K562 (cell line): ENCODE data around the gene TNRC6B. TPM values are rescaled to one million over a fixed set of nuclear protein-coding genes. Genes with fewer than 3 reads are reported as not detected.

Source experiments
- ARNT ChIP-seq, 2 experiments: fragments of 450-650 bp; IDR thresholded peaks; 2 replicates each; pipeline ENCODE4 v1.6.1; 2016; ENCODE audit warnings: mild to moderate bottlenecking in 1 of 2
- EHMT2 ChIP-seq: fragments of 450-650 bp; IDR thresholded peaks from 2 replicates; pipeline ENCODE4 v1.6.1; 2018; ENCODE audit warnings: antibody characterized with exemption
- EP400 ChIP-seq: fragments of 450-650 bp; IDR thresholded peaks from 2 replicates; pipeline ENCODE4 v1.6.1; 2017; ENCODE audit warnings: antibody characterized with exemption, mild to moderate bottlenecking, moderate library complexity
- FOXA1 ChIP-seq: fragments of 450-650 bp; IDR thresholded peaks from 2 replicates; pipeline ENCODE4 v1.6.1; 2016; ENCODE audit warnings: mild to moderate bottlenecking, borderline replicate concordance
- GABPB1 ChIP-seq: sonication (generic); formaldehyde crosslinking; IDR thresholded peaks from 2 replicates; pipeline ENCODE4 v1.8.0; 2022; ENCODE audit warnings: mild to moderate bottlenecking, missing genetic modification reagents
- JUND ChIP-seq, 2 experiments: IDR thresholded peaks; 2 replicates in 1 of 2; 3 replicates in 1 of 2; pipeline ENCODE4 v1.6.1; 2011; ENCODE audit warnings: borderline replicate concordance in 2 of 2, low read depth in 2 of 2, low read length in 2 of 2, improper control_type of control experiment in 1 of 2, missing biosample characterization in 1 of 2, missing genetic modification characterization in 1 of 2, missing genetic modification reagents in 1 of 2
- MBD2 ChIP-seq: sonication (generic); IDR thresholded peaks from 2 replicates; pipeline ENCODE4 v1.6.1; 2016; ENCODE audit warnings: low read depth, borderline replicate concordance
- NCOA6 ChIP-seq: fragments of 450-650 bp; IDR thresholded peaks from 2 replicates; pipeline ENCODE4 v1.6.1; 2017; ENCODE audit warnings: mild to moderate bottlenecking
- NR2C2 ChIP-seq, 2 experiments: fragments of 200-800 bp in 1 of 2; sonication (Bioruptor generic) in 1 of 2; sonication (generic) in 1 of 2; formaldehyde crosslinking in 1 of 2; IDR thresholded peaks; 2 replicates each; pipeline versions ENCODE4 v1.6.1 to v1.8.0; 2016 to 2022; ENCODE audit warnings: mild to moderate bottlenecking in 1 of 2, missing compliant biosample characterization in 1 of 2, missing genetic modification characterization in 1 of 2, missing genetic modification reagents in 1 of 2
- PHF8 ChIP-seq: fragments of 200-600 bp; sonication (generic); IDR thresholded peaks from 2 replicates; pipeline ENCODE4 v1.6.1; 2012; ENCODE audit warnings: mixed run types, mild to moderate bottlenecking, inconsistent platforms, low read length, moderate library complexity, borderline replicate concordance
- POLR2B ChIP-seq: fragments of 450-650 bp; IDR thresholded peaks from 2 replicates; pipeline ENCODE4 v1.6.1; 2018; ENCODE audit warnings: low read depth; ENCODE audit not compliant: partially characterized antibody
- PURB ChIP-seq: sonication (generic); formaldehyde crosslinking; IDR thresholded peaks from 2 replicates; pipeline ENCODE4 v1.9.0; 2021; ENCODE audit warnings: low read depth, mild to moderate bottlenecking, missing genetic modification reagents
- TEAD1 ChIP-seq, 2 experiments: fragments of 450-650 bp in 1 of 2; sonication (generic) in 1 of 2; formaldehyde crosslinking; IDR thresholded peaks; 2 replicates each; pipeline versions ENCODE4 v1.4.0 to v1.8.0; 2020 to 2022; ENCODE audit warnings: mild to moderate bottlenecking in 2 of 2, missing genetic modification reagents in 1 of 2
- XRCC5 ChIP-seq: fragments of 200-400 bp; formaldehyde crosslinking; IDR thresholded peaks from 2 replicates; pipeline ENCODE4 v1.6.1; 2017; ENCODE audit warnings: low read depth, mild to moderate bottlenecking, low read length
- polyA plus RNA-seq, 8 experiments: library from polyadenylated mRNA; depleted of rRNA in 4 of 8; stranded (reverse) in 5 of 8; unstranded in 3 of 8; fragments of >200 nt; fragmentation: Nextera tagmentation in 2 of 8; fragmentation: Illumina TruSeq in 1 of 8; extraction: Ambion mirVana in 2 of 8; extraction: Trizol in 1 of 8; gene quantifications; 2 replicates each; pipeline versions ENCODE4 v1.2.1 to v1.2.3, GENCODE V29; 2011 to 2014; ENCODE audit warnings: inconsistent platforms in 1 of 8, missing spikeins in 1 of 8
- total RNA-seq, 7 experiments: library from RNA; depleted of rRNA in 6 of 7; stranded (reverse); fragments of >200 nt in 6 of 7; fragmentation: Illumina TruSeq in 2 of 7; extraction: Trizol in 2 of 7; gene quantifications; 2 replicates each; pipeline versions ENCODE4 v1.2.1 to v1.2.3, GENCODE V29; 2011 to 2021; ENCODE audit warnings: low replicate concordance in 1 of 7
- TF ChIP-seq, protein P1 (sequence below): fragments of 250-450 bp; sonication (Bioruptor Pico); IDR thresholded peaks from 2 replicates; pipeline ENCODE4 v1.4.0; 2020; ENCODE audit warnings: mild to moderate bottlenecking, moderate library complexity
- TF ChIP-seq, protein P2 (sequence below): fragments of 450-650 bp; IDR thresholded peaks from 2 replicates; pipeline ENCODE4 v1.6.1; 2016; ENCODE audit warnings: low read depth

TNRC6B gene
- total and polyA plus RNA-seq, 9 of the 15 experiments (the other 6 are each of a cell fraction or from before 2014, with no cell fraction given): 0.96 to 18.8 (median 10.8) TPM

DNA sequence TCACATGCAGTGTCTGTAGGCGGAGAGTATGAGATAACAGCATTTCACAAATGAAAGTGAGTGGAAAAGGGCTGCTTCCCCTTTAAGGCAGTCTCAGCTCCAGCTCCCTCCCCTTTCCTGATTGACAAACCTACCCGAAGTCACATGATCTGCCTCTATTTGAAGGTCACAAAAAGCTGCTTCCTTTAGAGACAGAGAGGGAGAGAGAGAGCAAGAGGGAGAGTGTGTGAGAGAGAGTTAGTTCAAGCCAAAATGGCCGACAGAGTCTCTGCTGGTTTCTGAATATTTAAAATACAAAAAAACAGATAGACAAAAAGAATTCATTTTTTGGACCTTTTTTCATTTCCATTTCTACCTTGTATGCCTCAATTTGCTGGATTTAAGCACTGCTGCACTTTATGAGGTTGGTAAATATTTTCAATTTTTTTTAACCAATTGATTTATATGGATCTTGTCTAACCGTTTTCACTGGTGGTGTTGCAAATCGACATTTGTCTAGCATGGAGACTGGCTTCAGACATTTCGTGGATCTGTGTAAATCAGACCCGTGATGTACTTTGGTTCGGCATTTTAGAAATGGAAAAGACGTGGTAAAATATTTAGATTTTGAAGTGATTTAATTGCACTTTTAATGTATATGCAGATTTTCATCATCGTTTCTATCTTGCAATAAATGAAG is at the start of gene TNRC6B (continued):
- TF ChIP-seq PURB (CRISPR knock-in tag) (no peak), GABPB1 (CRISPR knock-in tag) (no peak; the same call in 1 of the 2 replicates), NCOA6 (no peak), POLR2B (peak; percentile 96), EHMT2 (no peak), JUND (IDR thresholded peaks at IDR 0.05; ENCODE audit: borderline replicate concordance, low read depth, low read length) (peak; percentile 61), JUND (tag; IDR thresholded peaks at IDR 0.05; ENCODE audit: borderline replicate concordance, low read depth, low read length) (no peak), PHF8 (peak; percentile 29; the same call in 1 of the 2 replicates), ARNT (IDR thresholded peaks at IDR 0.05) (peak in 1 of 2 experiments; percentile 72; a peak in 1 of 4 replicates), FOXA1 (no peak), NR2C2 (CRISPR knock-in tag; IDR thresholded peaks at IDR 0.05) (no peak), NR2C2 (tag; IDR thresholded peaks at IDR 0.05) (peak; percentile 76; the same call in 1 of the 2 replicates), XRCC5 (0 out of 2 replicates have a peak, but pooled peaks have one; percentile 22), MBD2 (peak; percentile 71), EP400 (peak; percentile 38; the same call in 1 of the 2 replicates), TEAD1 (CRISPR knock-in tag; IDR thresholded peaks at IDR 0.05) (no peak)
- TF ChIP-seq, protein P1, sequence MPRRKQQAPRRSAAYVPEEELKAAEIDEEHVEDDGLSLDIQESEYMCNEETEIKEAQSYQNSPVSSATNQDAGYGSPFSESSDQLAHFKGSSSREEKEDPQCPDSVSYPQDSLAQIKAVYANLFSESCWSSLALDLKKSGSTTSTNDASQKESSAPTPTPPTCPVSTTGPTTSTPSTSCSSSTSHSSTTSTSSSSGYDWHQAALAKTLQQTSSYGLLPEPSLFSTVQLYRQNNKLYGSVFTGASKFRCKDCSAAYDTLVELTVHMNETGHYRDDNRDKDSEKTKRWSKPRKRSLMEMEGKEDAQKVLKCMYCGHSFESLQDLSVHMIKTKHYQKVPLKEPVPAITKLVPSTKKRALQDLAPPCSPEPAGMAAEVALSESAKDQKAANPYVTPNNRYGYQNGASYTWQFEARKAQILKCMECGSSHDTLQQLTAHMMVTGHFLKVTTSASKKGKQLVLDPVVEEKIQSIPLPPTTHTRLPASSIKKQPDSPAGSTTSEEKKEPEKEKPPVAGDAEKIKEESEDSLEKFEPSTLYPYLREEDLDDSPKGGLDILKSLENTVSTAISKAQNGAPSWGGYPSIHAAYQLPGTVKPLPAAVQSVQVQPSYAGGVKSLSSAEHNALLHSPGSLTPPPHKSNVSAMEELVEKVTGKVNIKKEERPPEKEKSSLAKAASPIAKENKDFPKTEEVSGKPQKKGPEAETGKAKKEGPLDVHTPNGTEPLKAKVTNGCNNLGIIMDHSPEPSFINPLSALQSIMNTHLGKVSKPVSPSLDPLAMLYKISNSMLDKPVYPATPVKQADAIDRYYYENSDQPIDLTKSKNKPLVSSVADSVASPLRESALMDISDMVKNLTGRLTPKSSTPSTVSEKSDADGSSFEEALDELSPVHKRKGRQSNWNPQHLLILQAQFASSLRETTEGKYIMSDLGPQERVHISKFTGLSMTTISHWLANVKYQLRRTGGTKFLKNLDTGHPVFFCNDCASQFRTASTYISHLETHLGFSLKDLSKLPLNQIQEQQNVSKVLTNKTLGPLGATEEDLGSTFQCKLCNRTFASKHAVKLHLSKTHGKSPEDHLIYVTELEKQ (CRISPR knock-in tag): no peak
- TF ChIP-seq, protein P2, sequence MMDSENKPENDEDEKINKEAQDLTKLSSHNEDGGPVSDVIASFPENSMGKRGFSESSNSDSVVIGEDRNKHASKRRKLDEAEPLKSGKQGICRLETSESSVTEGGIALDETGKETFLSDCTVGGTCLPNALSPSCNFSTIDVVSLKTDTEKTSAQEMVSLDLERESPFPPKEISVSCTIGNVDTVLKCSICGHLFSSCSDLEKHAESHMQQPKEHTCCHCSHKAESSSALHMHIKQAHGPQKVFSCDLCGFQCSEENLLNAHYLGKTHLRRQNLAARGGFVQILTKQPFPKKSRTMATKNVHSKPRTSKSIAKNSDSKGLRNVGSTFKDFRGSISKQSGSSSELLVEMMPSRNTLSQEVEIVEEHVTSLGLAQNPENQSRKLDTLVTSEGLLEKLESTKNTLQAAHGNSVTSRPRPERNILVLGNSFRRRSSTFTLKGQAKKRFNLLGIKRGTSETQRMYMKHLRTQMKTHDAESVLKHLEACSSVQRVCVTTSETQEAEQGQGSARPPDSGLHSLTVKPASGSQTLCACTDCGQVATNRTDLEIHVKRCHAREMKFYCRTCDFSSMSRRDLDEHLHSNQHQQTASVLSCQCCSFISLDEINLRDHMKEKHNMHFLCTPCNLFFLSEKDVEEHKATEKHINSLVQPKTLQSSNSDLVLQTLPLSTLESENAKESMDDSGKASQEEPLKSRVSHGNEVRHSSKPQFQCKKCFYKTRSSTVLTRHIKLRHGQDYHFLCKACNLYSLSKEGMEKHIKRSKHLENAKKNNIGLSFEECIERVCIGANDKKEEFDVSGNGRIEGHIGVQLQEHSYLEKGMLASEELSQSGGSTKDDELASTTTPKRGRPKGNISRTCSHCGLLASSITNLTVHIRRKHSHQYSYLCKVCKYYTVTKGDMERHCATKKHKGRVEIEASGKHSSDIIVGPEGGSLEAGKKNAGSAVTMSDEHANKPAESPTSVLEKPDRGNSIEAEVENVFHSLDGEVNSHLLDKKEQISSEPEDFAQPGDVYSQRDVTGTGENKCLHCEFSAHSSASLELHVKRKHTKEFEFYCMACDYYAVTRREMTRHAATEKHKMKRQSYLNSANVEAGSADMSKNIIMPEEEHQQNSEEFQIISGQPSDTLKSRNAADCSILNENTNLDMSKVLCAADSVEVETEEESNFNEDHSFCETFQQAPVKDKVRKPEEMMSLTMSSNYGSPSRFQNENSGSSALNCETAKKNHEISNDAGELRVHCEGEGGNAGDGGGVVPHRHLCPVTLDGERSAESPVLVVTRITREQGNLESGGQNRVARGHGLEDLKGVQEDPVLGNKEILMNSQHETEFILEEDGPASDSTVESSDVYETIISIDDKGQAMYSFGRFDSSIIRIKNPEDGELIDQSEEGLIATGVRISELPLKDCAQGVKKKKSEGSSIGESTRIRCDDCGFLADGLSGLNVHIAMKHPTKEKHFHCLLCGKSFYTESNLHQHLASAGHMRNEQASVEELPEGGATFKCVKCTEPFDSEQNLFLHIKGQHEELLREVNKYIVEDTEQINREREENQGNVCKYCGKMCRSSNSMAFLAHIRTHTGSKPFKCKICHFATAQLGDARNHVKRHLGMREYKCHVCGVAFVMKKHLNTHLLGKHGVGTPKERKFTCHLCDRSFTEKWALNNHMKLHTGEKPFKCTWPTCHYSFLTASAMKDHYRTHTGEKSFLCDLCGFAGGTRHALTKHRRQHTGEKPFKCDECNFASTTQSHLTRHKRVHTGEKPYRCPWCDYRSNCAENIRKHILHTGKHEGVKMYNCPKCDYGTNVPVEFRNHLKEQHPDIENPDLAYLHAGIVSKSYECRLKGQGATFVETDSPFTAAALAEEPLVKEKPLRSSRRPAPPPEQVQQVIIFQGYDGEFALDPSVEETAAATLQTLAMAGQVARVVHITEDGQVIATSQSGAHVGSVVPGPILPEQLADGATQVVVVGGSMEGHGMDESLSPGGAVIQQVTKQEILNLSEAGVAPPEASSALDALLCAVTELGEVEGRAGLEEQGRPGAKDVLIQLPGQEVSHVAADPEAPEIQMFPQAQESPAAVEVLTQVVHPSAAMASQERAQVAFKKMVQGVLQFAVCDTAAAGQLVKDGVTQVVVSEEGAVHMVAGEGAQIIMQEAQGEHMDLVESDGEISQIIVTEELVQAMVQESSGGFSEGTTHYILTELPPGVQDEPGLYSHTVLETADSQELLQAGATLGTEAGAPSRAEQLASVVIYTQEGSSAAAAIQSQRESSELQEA: no peak
